Hepatocyte (in vitro differentiated cells): ENCODE results near the gene USP30.

ENCODE experiments used
- CTCF ChIP-seq: fragments of 200-600 bp; sonication (generic); IDR thresholded peaks from 2 replicates; pipeline ENCODE4 v1.5.1; 2016; ENCODE audit warnings: antibody characterized with exemption, mild to moderate bottlenecking; ENCODE audit not compliant: poor library complexity
- EZH2phosphoT487 ChIP-seq: fragments of 200-600 bp; sonication (generic); IDR thresholded peaks from one replicate; pipeline ENCODE4 v1.6.1; 2018; ENCODE audit warnings: antibody characterized with exemption, mild to moderate bottlenecking, low read depth, moderate library complexity; ENCODE audit not compliant: unreplicated experiment, severe bottlenecking

GRCh38 chr12:109113661-109114321, 61.4 kb downstream of the USP30 start:
- TF ChIP-seq CTCF: no peak
- no peak for TF ChIP-seq EZH2phosphoT487
